ENCODE data around the gene COA7.

Gene COA7

DNA sequence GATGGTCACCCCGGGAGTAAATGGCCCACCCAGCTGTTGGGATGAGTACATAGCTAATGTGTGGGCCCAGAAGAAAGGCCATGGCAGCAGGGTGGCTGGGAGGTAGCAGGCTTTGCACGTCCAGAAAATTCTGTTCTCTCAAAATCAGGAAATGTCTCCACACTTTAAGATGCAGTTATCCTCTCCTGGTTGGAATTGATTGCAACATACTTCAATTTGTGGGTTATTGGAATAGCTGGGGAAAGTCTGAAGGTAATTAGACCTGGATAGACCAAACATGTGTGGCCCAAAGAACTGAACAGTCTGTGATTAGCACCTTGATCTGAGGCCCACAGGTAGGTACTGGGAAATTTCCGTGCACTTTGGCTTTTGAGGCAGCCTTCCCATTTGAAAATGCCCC, 30.2 kb downstream of the COA7 start:
- DNase-seq, result no peak

DNA sequence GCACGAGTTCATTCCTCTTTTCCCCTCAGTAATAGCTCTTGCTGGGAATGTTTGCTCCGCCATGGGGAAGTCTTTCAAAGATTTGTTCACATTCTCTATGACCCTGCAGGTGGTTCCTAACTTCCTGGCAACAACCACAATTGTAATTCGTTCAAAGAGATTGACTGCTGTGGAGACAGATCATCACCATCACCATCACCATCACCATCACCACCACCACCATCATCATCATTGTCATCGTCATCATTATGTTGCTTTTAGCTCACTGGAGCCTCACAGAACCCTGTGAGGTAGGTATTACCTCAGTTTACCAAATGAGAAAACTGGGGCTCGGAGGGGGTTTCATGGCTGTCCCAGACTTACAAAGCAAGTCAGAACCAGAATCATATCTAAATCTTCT, 30.9 kb downstream of the COA7 start:
- no peak for DNase-seq

DNA sequence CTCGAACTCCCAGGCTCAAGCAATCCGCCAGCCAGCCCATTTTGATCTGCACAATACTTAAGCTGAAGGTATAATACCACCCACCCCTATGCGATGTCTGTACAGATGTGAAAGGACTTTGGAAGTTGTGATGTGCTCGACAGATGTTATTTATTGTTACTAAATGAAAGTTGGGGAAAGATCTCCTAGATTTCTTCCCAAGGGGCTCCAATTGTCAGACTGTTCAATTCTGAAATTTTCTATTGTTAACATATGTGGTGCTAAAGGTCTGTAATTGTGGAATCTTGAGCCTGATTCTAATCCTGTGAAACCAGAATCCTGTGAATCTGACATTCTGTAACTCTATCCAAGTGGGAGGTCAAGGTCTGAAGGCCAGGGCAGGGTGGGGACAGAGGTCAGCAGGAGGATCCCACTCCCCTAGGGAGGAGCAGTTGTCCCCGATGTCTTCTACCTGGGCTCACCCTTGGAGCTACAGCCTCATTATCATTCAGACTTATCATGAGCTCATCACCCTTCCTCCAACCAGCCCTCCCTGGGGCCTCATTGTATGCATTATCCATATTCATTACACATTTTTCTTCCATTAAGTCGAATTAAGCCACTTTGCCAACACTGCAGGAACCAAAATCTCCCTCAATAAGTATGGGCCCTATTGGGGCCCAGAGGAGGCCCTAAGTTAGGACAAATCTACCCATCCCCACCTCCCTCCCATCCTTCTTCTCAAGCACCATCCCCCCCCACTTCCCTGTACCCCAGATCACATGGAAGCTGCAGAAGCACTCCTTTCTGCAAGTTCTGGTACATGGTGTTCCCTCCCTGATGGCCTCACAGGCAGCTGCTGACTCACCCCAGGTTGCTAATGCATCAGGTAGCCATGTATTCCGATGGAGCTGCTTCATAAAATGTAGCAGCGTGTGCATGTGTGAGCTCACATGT, 32.9 kb downstream of the COA7 start:
- DNase-seq, result no peak

DNA sequence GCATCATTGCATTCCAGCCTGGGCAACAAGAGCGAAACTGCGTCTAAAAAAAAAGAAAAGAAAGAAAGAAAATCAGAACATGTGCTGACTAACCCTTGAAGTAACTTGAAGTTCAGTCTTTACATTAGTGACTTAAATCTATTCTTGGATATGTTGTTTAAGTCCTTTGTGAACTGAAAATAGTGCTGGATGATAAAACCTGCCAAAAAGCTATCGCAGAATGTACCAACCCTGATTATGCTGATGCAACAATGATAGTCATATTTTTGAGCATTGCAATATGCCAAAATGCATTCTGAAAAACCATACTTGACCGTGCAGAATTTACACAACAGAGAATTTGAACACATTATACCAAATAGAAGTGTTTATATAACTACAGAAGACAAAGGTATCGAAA, 34.4 kb downstream of the COA7 start:
- DNase-seq, result no peak

DNA sequence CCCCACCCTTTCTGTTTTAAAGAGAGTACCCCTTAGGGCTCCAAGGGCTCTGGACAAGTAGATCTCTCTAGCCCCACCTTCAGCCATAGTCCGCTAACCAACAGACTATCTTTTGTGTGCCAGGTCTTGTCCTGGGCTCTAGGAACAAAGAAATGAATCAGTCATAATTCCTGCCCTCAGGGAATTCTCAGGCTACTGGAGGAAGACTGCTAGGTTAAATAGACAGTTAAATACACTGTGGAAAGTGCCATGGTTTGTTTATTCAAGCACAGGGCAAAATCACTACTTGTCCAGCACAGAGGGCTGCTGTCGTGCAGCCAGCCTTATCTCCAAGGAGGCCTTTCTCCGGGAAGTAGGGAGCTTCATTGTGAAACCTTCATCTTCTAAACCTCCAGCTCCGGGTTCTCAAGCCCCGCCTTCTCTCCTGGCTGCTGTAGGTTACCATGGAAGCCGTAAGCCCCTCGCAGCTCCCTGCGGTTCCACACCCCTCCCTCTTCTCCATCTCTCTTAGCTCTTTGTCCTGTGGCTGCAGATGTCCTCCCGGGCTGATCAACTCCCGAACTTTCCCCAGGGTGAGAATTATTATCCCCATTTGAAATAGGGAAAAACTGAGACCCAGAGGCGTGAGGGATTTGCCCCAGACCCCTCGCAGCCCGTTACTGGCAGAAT, 35.4 kb downstream of the COA7 start:
- DNase-seq, result no peak

DNA sequence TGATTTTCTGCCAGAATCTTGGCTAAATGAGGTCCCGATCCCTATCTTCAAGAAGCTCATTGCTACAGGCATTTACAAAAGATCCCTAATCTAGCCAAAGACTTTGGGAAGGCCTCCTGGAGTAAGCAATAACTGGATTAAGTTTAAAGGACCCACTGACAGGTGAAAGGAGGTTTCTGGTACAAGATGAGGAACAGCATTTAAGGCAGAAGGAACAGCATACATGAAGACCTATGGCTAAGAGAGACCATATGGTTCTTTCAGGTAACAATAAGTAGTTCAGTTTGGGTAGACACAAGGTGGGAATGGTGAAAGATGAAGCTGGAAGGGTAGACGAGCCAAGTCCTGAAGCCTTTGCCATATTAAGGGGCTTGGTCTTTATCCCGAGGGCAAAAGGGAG, 37.3 kb downstream of the COA7 start:
- no peak for DNase-seq

DNA sequence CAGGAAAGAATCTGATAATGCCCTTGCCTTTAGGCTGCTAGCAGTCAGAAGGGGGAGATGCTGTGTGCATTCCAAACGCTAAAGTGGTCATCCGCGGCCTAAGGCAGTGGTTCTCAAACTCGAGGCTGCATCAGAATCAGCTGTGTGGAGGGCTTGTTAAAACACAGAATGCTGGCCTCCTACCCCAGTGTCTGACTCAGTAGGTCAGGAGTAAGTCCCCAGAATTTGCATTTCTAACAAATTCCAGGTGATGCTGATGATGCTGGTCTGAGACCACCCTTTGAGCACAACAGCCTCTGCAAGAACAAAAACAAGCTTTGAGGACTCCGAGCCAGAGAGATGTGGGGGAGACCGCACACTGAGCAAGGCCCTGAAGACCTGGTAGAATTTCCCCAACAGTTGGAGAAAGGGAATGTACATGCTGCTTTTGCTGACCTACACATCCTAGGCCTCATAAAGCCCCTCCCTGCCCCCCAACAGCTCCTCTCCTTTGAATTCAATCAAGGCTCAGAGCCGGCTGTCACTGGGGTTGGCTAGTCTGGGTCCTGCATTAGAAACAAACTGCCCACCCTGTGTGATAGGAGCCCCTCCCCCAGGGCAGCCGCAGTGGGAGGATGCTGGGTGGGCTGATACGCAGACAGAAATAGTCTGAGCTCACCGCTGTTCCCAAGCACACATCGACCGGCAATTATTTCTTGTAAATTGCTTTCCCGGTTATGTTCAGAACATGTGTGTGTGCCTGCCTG, 38.1 kb downstream of the COA7 start:
- DNase-seq, result no peak

DNA sequence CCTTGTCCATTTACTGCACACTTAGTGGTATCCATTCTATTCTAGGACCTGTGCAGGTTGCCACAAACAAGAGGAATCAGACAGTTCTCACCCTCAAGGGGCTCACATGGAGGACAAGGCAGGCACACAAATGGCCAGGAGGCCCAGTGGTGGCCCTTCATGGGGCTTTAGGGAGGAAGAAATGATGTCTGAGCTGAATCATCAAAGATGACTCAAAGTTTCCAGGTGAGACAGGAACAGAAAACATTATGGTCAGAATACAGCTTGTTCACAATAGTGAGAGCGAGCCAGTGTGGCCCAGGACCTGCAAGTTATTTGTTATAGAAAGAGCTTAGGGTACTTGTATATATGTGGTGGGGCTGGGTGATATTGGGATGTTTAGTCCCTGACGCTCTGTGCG, 38.8 kb downstream of the COA7 start:
- DNase-seq, result peak; percentile 39

DNA sequence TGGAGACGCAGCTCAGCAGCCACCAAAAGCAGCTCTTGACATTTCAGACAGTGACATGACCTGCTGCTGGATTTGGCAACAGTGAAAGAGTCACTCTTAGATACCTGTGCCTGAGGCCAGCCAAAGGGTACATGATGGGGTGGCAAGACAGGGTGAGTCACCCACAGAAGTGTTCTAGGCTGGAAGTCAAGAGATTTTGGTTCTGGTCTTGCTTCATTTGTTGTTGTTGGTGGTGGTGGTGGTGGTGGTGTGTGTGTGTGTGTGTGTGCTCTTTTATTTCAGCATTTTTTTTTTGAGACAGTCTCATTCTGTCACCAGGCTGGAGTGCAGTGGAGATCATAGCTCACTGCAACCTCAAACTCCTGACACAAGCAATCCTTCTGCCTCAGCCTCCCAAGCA, 39.4 kb downstream of the COA7 start:
- DNase-seq, result peak; percentile 35

DNA sequence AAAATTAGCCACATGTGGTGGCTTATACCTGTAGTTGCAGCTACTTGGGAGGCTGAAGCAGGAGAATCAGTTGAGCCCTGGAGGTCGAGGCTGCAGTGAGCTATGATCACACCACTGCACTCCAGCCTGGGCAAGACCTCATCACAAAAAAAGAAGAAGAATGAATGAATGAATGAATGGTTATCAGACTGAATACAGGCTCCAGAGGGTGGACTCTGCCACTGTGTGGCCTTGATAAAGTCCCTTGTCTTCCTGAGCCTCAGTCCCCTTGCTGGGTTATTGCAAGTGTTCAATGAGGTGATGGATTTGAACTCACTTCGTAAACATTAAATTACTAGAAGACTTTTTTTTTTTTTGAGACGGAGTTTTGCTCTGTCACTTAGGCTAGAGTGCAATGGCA, 40.4 kb downstream of the COA7 start:
- DNase-seq, result no peak

DNA sequence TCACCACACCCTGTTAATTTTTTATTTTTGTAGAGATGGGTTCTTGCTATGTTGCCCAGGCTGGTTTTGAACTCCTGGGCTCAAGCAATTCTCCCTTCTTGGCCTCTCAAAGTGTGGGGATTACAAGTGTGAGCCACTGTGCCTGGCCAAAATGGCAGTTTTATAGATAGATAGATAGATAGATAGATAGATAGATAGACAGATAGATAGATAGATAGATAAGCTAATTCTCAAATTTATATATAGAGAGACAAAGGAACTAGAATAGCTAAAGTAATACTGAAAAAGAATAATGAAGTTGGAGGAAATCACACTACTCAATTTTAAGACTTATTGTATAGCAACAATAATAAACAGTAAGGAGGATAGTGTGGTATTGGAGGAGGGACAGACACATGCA, 44.1 kb downstream of the COA7 start:
- no peak for DNase-seq

DNA sequence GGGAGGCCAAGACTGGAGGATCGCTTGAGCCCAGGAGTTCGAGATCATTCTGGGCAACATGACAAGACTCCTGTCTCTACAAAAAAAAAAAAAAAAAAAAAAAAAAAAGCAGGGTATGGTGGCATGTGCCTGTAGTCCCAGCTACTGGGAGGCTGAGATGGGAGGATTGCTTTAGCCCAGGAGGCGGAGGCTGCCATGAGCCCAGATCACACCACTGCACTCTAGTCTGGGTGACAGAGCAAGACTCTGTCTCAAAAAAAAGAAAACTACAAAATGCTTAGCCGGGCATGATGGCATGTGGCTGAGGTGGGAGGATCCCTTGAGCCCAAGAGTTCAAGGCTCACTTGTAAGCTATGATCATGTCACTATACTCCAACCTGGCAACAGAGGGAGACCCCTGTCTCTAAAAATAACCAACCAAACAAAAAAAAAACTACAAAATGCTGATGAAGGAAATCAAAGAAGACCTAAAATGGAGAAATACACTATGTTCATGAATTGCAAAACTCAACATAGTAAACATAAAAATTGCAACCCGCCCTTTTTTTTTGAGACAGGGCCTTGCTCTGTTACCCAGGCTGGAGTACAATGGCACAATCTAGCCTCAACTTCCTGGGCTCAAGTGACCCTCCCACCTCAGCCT, 44.8 kb downstream of the COA7 start:
- no peak for DNase-seq

DNA sequence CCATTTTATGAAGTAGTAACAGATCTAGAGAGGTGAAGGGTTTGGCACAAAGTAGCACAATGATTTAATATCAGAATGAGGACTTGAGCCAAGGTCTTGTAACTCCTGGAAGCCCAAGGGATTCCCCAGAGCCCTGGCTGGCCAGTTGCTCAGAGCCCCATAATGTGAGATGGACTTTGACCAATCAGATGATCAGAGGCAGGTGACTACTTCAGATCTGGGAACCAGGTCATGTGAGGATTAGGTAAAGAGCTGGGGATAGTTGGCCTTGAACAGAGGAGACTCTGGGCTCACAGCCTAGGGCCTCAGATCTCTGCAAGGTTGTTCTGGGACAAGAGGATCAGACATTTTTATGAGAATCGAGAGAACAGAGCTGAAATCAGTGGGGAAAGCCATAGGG, 46.2 kb downstream of the COA7 start:
- no peak for DNase-seq

DNA sequence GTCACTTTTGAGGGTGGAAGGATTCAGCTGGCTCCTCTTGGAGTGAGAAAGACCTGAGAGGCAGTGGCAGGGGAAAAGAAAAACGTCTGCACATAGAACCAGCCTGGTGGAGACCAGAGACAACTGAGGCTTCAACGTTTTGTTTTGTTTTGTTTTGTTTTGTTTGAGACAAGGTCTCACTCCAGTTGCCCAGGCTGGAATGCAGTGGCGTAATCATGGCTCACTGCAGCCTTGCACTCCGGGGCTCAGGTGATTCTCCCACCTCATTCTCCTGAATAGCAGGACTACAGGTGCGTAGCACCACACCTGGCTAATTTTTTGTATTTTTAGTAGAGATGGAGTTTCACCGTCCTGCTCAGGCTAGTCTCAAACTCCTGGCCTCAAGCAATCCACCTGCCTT, 52.9 kb downstream of the COA7 start:
- no peak for DNase-seq

DNA sequence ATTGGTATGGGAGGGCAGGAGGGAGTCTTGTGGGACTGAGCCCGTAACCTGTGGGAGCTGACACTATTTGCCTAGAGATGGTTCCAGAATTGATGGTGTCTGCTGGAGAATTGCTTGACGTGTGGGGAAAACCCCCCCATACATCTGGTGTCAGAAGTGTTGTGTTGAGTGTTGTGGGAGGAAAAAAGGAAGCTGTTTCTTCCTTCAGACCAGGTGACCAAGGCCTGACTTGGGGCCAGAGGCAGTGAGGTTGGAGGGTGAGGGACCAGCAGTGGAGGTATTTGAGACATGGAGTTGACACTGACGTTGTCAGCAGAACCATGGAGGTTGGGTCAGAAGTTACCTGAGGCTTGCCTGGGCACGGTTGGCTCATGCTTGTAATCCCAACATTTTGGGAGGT, 56.8 kb downstream of the COA7 start:
- DNase-seq, result no peak

DNA sequence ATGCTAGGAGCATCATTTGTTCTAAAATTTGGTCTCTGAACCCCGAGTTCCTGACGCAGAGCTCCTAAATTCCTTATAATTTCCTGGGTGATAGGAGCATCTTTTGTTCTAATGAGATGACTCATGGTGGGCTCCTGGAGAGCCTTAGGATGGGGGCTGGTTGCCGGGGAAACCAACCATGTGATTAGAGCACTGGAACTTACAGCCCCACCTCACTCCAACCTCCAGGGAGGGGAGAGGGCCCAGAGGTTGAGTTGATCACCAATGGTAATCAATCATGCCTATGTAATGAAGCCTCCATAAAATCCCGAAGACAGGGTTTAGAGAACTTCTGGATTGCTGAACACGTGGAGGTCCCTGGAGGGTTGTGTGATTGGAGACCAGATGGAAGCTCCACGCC, 57.5 kb downstream of the COA7 start:
- DNase-seq, result no peak

DNA sequence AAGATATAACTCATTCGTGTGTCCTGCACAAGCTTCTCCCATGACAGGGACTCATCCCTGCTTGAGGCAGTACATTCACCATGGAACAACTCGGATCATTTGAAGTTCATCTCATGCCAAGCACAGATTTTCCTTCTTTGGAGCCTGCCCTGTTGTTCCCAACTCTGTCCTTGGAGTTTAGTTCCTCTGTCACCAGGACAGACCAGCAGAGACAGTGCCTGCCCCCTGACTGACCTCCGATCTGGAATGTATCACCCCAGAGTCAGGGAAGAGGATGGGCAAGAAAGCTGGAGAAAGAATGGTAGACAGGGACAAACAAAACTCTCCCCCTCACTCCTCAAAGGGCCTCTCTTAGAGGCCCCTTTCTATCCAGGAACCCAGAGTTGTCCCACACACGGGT, 60.2 kb downstream of the COA7 start:
- no peak for DNase-seq

DNA sequence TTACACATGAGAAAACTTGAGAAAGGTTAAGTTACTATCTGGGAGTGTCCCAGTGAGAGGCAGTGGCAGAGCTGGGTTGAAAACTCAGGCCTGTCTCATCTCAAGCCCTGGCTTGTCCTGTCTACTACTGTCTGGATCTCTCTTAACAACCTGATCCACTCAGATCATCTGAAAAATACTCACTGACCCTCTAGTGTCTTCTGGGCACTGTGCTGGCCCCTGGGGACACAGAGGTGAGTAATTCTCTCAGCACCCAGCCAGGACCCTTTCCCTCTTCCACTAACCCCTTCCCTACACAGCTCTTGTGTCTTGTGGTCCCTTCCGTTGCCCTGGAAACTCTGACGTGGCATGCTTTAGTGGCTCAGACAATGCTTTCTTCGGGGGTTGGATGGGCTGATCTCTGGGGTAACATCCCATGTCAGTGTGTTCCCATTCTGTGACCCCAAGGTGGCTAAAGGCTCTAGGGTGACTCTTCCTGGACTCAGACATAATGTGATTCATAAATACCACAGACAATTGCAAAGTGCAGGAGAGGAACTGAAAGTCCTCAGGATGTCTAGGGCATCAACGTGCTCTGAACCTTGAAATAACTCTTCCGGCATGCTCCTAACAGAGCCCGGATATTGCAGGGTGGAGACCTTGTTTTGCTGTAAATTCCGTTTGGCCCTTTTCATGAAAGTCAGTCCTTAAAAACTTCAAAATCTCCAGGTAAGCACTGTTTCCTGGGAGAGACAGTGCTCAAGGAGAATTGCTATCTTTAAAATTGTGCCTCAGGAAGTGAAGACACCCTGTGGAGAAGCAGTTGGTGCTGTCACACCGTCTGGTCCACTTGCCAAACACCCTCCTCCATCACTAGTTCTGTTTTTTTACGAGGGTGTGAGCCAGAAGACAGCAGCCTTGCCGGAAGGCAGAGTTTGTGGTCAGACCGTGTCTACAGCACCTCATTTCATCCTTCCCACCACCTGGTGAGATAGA, 61.1 kb downstream of the COA7 start:
- DNase-seq, result peak; percentile 54

DNA sequence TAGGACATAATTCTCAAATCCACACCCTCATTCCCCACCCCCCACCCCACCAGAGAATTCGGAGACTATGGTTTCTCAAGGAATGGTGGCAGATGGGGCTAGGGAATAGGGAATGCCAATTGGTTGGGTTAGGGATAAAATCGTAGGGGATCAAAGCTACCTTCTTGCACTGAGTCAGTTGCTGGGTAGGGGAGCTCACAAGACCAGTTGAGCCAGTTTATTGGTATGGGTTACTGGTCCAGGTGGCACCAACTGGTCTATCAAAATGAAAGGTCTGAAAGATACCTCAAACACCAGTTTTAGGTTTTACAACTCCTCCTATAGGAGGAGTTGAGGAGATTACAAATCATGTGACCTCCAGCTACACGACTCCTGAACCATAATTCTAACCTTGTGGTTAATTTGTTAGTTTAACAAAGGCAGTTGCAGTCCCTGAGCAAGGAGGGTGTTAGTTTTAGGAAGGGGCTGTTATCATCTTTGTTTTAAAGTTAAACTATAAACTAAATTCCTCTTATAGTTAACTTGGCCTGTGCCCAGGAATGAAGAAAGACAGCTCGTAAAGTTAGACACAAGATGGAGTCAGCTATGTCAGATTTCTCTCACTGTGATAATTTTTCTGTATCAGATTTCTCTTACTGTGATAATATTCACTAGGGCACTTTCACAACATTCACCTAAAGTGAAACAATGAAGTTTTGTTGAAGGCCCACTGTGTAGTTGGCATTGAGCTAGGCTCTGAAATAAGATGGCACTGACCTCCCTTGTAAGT, 62.6 kb downstream of the COA7 start:
- DNase-seq, result no peak

Measured in activated CD4-positive, CD25-positive, alpha-beta regulatory T cell treated with anti-CD3 and anti-CD28 coated beads, Interleukin-2, amount 50 U/mL, for 72 hours (primary cell).